Hematopoietic multipotent progenitor cell treated with erythropoietin and hydrocortisone succinate and interleukin-3 and kit ligand, for 6 days (in vitro differentiated cells): Measurements from ENCODE around the gene SLC25A25.
"Not testable (repeated sequence)": the region's sequence is repeated elsewhere in the genome, so short reads cannot be mapped to it uniquely, and the experiment has no call there.

Experiments
- DNase-seq: peaks from one replicate; pipeline ENCODE4 v3.0.0-alpha.2; 2015

The SLC25A25 gene

DNA sequence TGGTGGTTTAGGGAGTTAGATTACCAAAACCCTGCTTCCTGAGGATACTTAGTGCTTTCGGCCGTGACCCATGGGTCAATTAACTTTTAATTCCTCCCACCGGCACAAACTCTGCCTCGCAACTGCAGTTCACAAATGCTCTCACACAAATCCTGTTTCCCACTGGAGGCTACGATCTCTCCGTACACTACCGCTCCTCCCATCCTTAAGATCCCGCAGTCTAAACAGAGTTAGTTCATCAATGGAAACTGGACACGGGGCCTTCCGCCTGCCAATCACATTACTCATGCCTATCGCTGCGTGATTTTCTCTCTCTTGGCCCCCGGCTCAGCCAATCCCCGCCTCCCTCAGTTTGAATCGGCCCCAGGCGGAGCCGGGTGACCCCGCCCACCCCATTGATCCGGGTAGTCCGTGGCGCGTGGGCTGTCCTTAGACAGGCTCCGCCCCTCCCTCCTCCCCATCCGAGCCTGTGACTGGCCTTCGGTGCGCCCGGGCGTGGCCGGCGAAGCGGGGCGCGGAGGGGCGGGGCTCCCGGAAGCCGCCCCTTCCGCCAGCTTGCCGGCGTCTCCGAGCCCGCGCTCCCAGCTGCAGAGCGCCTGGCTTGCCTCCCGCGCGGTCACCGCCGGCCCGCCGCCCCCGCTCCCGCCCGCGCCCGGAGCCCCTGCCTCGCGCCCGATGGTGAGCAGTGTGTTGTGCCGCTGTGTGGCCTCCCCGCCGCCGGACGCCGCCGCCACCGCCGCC is at the start of gene SLC25A25:
Gene SLC25A25 (plus strand): TSS at position 588 of the 741 bp plus-strand sequence. CDS start 88 bp downstream, at position 676.
- peak; percentile 100 for DNase-seq

GRCh38 chr9:128020692-128021091 is 47.3 kb upstream of the SLC25A25 start:
- DNase-seq = no peak

GRCh38 chr9:128021098-128021497 is 46.9 kb upstream of the SLC25A25 start:
- DNase-seq = no peak

DNA sequence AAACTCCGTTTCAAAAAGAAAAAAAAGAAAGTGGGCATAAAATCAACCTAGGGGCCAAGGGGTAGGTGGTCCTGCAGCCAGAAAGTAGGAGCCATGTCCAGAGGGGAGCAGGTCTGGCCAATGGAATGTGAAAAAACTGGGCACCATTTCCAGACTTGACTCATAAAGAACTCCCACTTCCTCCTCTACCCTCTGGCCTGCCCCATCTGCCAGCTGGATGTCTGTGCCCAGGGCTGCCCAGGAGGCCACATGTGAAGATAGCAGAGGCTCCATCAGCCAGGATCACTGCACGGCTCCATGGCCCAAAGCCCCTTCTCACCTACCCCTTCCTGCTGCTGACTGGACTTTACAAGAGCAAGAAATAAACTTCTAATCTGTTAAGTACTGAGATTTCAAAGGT is 45.1 kb upstream of the SLC25A25 start:
- DNase-seq = no peak

DNA sequence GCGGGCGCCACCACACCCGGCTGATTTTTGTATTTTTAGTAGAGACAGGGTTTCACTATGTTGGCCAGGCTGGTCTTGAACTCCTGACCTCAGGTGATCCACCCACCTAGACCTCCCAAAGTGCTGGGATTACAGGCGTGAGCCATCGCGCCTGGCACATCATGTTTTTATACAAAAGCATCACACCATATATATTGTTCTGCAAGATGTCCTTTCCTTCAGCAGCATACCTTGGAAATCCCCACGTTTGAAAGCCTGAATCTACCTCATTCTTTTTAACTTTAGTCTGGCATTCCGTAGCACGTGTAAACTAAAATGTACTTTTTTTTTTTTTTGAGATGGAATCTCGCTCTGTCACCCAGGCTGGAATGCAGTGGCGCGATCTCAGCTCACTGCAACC is 44.4 kb upstream of the SLC25A25 start:
- DNase-seq = not testable (repeated sequence)

DNA sequence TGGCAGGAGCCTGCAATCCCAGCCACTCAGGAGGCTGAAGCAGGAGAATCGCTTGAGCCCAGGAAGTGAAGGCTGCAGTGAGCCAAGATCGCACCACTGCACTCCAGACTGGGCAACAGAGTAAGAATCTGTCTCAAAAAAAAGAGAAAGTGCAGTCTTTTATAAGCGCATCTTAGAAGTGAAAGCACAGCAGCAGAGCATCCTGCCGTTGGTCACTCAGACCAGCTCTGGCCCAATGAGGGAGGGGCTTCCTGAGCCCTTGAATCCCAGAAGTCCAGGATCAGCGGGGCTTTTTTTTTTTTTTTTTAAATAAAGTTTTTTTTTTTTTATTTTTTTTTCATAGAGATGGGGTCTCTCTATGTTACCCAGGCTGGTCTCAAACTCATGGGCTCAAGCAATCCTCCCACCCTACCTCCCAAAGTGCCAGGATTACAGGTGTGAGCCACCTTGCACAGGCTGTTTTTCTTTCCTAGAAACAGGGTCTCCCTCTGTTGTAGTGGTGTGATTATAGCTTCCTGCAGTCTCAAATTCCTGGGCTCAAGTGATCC is 43.2 kb upstream of the SLC25A25 start:
- DNase-seq = no peak

DNA sequence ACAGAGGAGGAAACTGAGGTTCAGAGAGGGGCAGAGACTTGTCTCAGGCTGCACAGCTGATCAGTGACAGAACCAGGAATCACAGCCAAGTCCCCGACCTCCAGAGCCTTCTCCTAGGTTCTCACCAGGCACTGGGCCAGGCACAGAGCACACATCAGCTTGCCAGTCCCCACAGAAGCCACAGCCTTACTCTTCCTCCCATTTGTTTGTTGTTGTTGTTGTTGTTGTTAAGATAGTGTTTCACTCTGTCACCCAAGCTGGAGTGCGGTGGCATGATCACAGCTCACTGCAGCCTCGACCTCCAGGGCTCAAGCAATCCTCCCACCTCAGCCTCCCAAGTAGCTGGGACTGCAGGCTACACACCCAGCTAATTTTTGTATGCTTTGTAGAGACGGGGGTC is 42.3 kb upstream of the SLC25A25 start:
- no peak for DNase-seq

DNA sequence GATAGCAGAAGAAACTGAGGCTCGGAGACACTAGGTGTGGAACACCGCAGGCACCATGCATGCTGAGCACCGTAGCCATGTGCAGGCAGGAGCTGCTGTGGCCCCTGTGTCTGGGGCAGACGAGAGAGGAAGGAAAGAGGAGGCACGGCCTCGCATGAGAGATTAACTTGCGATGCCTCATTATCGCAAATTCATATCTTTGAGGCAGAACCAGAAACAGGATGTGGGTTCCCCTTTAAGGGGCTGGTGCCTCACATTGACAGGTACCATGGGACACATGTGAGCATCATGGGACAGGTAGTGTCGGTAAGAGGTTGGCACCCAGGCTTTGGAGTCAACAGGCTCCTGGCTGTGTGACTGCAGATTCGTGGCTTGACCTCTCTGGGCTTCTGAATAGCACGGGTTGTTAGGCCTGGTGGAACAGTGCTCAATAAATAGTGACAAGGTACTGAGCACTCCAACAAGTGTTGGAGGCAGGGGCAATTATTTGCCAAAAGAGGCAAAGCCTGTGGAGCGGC is 41.7 kb upstream of the SLC25A25 start:
- peak; percentile 78 for DNase-seq

- DNase-seq = peak; percentile 45
Measured at GRCh38 chr9:128026773-128027541, 41.1 kb upstream of the SLC25A25 start.

GRCh38 chr9:128027705-128028104 is 40.3 kb upstream of the SLC25A25 start:
- no peak for DNase-seq

GRCh38 chr9:128033609-128034008 is 34.4 kb upstream of the SLC25A25 start:
- DNase-seq = no peak

GRCh38 chr9:128034821-128035652 is 33.0 kb upstream of the SLC25A25 start:
- DNase-seq = peak; percentile 89

- not testable (repeated sequence) for DNase-seq
Measured at GRCh38 chr9:128036522-128036921, 31.5 kb upstream of the SLC25A25 start.

DNA sequence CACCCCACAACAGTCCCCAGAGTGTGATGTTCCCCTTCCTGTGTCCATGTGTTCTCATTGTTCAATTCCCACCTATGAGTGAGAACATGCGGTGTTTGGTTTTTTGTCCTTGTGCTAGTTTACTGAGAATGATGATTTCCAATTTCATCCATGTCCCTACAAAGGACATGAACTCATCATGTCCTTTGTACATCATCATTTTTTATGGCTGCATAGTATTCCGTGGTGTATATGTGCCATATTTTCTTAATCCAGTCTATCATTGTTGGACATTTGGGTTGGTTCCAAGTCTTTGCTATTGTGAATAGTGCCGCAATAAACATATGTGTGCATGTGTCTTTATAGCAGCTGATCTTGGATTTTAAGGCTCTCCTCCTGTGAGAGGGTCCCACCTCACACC is 27.2 kb upstream of the SLC25A25 start:
- not testable (repeated sequence) for DNase-seq

- no peak for DNase-seq
Measured at GRCh38 chr9:128042043-128042442, 26.0 kb upstream of the SLC25A25 start.

DNA sequence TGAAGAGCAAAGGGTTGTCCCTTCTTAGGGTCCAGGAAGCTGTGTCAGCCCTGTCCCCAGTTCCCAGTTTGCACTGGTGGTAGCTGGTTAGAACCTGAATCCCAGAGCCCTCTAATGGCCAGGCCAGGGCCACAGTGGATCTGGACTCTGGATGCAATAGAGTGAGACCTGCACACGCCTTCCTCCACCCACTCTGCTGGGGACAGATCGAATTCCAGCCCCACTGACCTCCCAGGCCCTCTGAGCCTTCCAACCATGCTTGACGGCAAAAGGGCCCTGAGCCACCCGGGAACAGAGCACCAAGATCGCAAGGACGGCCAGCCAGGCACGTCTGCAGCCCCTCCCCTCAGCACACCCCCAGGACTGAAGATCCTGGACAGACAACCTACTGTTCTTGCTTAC is 24.6 kb upstream of the SLC25A25 start:
- DNase-seq = no peak

- DNase-seq = not testable (repeated sequence)
Measured at GRCh38 chr9:128045409-128045808, 22.6 kb upstream of the SLC25A25 start.

- peak; percentile 39 for DNase-seq
Measured at GRCh38 chr9:128045831-128046230, 22.2 kb upstream of the SLC25A25 start.

- DNase-seq = no peak
Measured at GRCh38 chr9:128047231-128047630, 20.8 kb upstream of the SLC25A25 start.

DNA sequence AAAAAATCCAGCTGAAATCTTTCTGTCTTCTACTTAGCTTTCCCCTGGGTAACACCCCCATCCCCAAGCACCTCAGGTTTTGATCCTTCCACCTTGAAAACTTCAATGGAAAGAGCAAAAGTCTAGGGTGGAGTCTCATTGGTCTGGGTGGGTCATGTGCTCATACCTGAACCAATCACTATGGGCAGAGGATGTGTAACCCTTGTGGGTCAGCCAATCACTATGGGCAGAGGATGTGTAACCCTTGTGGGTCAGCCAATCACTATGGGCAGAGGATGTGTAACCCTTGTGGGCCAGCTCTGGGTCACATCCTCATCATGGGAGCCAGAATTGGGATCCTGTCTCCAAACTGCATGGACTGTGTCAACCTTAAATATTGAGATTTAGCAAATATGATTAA is 19.4 kb upstream of the SLC25A25 start:
- DNase-seq = no peak

- no peak for DNase-seq
Measured at GRCh38 chr9:128049843-128050242, 18.2 kb upstream of the SLC25A25 start.

DNA sequence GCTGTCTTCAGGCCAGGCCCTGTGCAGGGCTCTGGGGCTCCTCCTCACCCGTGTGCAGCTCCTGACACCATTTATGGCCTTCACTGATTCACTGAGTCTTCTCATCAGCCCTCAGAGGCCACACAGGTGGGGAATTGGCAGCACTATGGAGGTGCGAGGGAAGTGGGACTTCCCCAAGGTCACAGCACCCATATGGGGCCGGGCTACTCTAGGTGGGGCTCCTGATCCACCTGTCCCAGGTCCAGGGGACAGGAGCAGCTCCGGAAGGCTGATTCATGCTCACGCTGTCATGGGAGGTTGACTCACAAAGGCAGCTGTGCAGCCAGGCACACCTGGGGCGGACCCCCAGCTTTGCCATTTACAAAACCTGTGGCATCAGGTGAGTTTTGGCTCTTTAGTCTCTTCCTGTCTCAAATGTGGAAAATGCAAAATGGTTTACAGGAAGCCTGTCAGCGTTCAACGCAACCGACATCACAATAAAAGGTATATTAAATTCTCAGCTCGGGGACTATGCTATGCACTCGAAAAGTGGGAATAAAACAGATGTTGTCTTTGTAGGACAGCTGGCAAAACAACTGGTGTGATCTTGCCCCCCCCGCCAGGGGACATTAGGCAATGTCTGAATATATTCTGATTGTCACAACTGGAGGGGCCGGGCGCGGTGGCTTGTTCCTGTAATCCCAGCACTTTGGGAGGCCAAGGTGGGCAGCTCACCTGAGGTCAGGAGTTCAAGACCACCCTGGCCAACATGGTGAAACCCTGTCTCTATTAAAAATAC is 15.9 kb upstream of the SLC25A25 start:
- DNase-seq = no peak
